ENCODE data around the gene GSTK1.
"Not testable (repeated sequence)": the region's sequence is repeated elsewhere in the genome, so short reads cannot be mapped to it uniquely, and the experiment has no call there.

- not testable (repeated sequence) for TF ChIP-seq EZH2 (IDR thresholded peaks at IDR 0.05; ENCODE audit: borderline replicate concordance, insufficient read depth, low read length, poor library complexity, severe bottlenecking); EP300 (conservative IDR thresholded peaks at IDR 0.05; ENCODE audit: poor library complexity, severe bottlenecking); RAD21 (conservative IDR thresholded peaks at IDR 0.05); TAF1 (IDR thresholded peaks at IDR 0.05; ENCODE audit: low read depth)
- TF ChIP-seq, protein P1, sequence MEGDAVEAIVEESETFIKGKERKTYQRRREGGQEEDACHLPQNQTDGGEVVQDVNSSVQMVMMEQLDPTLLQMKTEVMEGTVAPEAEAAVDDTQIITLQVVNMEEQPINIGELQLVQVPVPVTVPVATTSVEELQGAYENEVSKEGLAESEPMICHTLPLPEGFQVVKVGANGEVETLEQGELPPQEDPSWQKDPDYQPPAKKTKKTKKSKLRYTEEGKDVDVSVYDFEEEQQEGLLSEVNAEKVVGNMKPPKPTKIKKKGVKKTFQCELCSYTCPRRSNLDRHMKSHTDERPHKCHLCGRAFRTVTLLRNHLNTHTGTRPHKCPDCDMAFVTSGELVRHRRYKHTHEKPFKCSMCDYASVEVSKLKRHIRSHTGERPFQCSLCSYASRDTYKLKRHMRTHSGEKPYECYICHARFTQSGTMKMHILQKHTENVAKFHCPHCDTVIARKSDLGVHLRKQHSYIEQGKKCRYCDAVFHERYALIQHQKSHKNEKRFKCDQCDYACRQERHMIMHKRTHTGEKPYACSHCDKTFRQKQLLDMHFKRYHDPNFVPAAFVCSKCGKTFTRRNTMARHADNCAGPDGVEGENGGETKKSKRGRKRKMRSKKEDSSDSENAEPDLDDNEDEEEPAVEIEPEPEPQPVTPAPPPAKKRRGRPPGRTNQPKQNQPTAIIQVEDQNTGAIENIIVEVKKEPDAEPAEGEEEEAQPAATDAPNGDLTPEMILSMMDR (IDR thresholded peaks at IDR 0.05; ENCODE audit: poor library complexity, severe bottlenecking) = not testable (repeated sequence)
These were observed 26.6 kb downstream of the GSTK1 start for GRCh38 chr7:143289888-143290287.

Data from neural cell (in vitro differentiated cells).